Esophagus squamous epithelium (tissue), 5 donors: ENCODE measurements around the gene PLEKHH1. TPM values are rescaled to one million over a fixed set of nuclear protein-coding genes. Genes with fewer than 3 reads are reported as not detected.

Source experiments
- DNase-seq: peaks from one replicate; lab custom pipeline; 2025; lab: John Stamatoyannopoulos, UW
- H3K27ac ChIP-seq, 4 donors: fragments of 200-600 bp; sonication (generic); one replicate each; pipeline ENCODE4 v1.5.1; 2016 to 2019; ENCODE audit warnings: mild to moderate bottlenecking in 1 of 4
- H3K27me3 ChIP-seq, 4 donors: fragments of 200-600 bp; sonication (generic); 1 replicate in 3 of 4; 2 replicates in 1 of 4; pipeline versions ENCODE4 v1.5.1 to v1.6.0; 2017 to 2021; ENCODE audit warnings: antibody characterized with exemption in 1 of 4
- H3K36me3 ChIP-seq, 3 donors: fragments of 200-600 bp; sonication (generic); one replicate each; pipeline ENCODE4 v1.5.1; 2016 to 2019
- H3K4me1 ChIP-seq, 3 donors: fragments of 200-600 bp; sonication (generic); one replicate each; pipeline ENCODE4 v1.5.1; 2017 to 2019
- H3K4me3 ChIP-seq, 4 donors: fragments of 200-600 bp; sonication (generic); 1 replicate in 3 of 4; 2 replicates in 1 of 4; pipeline ENCODE4 v1.5.1; 2016 to 2019; ENCODE audit warnings: mild to moderate bottlenecking in 2 of 4, moderate library complexity in 1 of 4
- H3K9me3 ChIP-seq, 3 donors: fragments of 200-600 bp; sonication (generic); one replicate each; pipeline ENCODE4 v1.5.1; 2016 to 2019
- CTCF ChIP-seq, 6 experiments: fragments of 450-650 bp in 4 of 6; fragments of 200-600 bp in 2 of 6; sonication (generic) in 2 of 6; IDR thresholded peaks; one replicate each; pipeline ENCODE4 v1.5.1; 2016 to 2019; ENCODE audit warnings: antibody characterized with exemption in 6 of 6, mild to moderate bottlenecking in 4 of 6, moderate library complexity in 4 of 6
- POLR2A ChIP-seq, 4 donors: fragments of 450-650 bp; IDR thresholded peaks; one replicate each; pipeline ENCODE4 v1.6.1; 2017; ENCODE audit warnings: antibody characterized with exemption in 4 of 4, mild to moderate bottlenecking in 4 of 4, moderate library complexity in 3 of 4
- WGBS, 2 donors: methylation state at CpG; one replicate each; pipeline ENCODE4 v1.1.5; 2018; 5-methylcytosine and 5-hydroxymethylcytosine counted together
- intact Hi-C: fragments of 100-400 bp; cut with DNase I; formaldehyde crosslinking; loops from one replicate; pipeline ENCODE4 v1.15.0; 2022
- total RNA-seq, 4 donors: library from RNA; depleted of rRNA; stranded (reverse); fragments of >200 nt; gene quantifications; one replicate each; pipeline ENCODE4 v1.1.0, GENCODE V29; 2016
- donor health status: DM: yes; HTN: yes; CAD: no.

The PLEKHH1 gene
- total RNA-seq, 4 donors from 2014 or later = 4.1 to 7.9 (median 5.7) TPM

DNA sequence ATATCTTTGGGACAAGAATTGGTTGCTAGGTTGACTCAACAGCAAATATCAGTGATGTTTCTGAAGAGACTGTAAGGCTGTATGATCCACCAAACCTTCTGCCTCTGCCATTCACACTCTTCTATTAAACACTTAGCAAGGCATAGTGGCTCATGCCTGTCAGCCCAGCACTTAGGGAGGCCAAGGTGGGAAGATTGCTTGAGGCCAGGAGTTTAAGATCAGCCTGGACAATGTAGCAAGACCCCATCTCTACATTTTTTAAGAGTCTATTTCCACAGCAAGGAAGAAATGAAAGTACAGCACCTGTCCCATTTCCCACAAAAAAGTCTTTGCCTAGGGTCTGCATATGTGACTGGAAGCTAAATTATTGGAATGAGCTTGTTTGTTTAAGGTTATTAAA is 94.4 kb downstream of the PLEKHH1 start:
- no peak overlapping the region for H3K4me3 ChIP-seq
- no peak for TF ChIP-seq POLR2A (IDR thresholded peaks at IDR 0.05)
- TF ChIP-seq CTCF (IDR thresholded peaks at IDR 0.05) = no peak
- no peak for DNase-seq
- H3K27ac ChIP-seq = no peak overlapping the region
- H3K9me3 ChIP-seq = no peaks in the 10 kb centered on the region
- no peaks in the 10 kb centered on the region for H3K27me3 ChIP-seq
- H3K4me1 ChIP-seq = peaks cover 0 to 13% (median 12%) of the 10 kb centered on the region in 3 donors
- intact Hi-C loops = loop anchor here (10.0 kb wide), 1 partner anchor 77 kb away; the partner anchor contains the start of gene RDH12
- no peaks in the 10 kb centered on the region for H3K36me3 ChIP-seq

- H3K27me3 ChIP-seq = no peaks in the 10 kb centered on the region
- DNase-seq = no peak
- no peak overlapping the region for H3K27ac ChIP-seq
- H3K36me3 ChIP-seq = no peaks in the 10 kb centered on the region
- intact Hi-C loops = no loop called here
- no peaks in the 10 kb centered on the region for H3K9me3 ChIP-seq
- no peak for TF ChIP-seq POLR2A (IDR thresholded peaks at IDR 0.05)
- no peak for TF ChIP-seq CTCF (IDR thresholded peaks at IDR 0.05)
- 87 to 98% methylated on average over 4 of the region's 4 CpGs for WGBS, 2 donors
- H3K4me1 ChIP-seq = no peaks in the 10 kb centered on the region
- H3K4me3 ChIP-seq = no peak overlapping the region
Observed at GRCh38 chr14:67630186-67630585, 97.1 kb downstream of the PLEKHH1 start.

GRCh38 chr14:67630938-67631337 is 97.8 kb downstream of the PLEKHH1 start:
- TF ChIP-seq CTCF (IDR thresholded peaks at IDR 0.05) (no peak), POLR2A (IDR thresholded peaks at IDR 0.05) (no peak)
- 73 to 77% methylated on average over 5 of the region's 5 CpGs for WGBS, 2 donors
- no peak for DNase-seq
- H3K27ac ChIP-seq = no peak overlapping the region
- no peaks in the 10 kb centered on the region for H3K36me3 ChIP-seq
- no peaks in the 10 kb centered on the region for H3K4me1 ChIP-seq
- no peak overlapping the region for H3K4me3 ChIP-seq
- H3K9me3 ChIP-seq = no peaks in the 10 kb centered on the region
- intact Hi-C loops = no loop called here
- H3K27me3 ChIP-seq = no peaks in the 10 kb centered on the region

- Histone ChIP-seq H3K4me3 (no peak overlapping the region), H3K27ac (no peak overlapping the region), H3K4me1 (no peaks in the 10 kb centered on the region), H3K27me3 (no peaks in the 10 kb centered on the region), H3K9me3 (no peaks in the 10 kb centered on the region), H3K36me3 (no peaks in the 10 kb centered on the region)
- WGBS, 2 donors = 86 to 92% methylated on average over 5 of the region's 5 CpGs
- TF ChIP-seq CTCF (IDR thresholded peaks at IDR 0.05) = no peak
- no peak for TF ChIP-seq POLR2A (IDR thresholded peaks at IDR 0.05)
- DNase-seq = no peak
- intact Hi-C loops = no loop called here
Observed at GRCh38 chr14:67633451-67634147, 100.5 kb downstream of the PLEKHH1 start.

DNA sequence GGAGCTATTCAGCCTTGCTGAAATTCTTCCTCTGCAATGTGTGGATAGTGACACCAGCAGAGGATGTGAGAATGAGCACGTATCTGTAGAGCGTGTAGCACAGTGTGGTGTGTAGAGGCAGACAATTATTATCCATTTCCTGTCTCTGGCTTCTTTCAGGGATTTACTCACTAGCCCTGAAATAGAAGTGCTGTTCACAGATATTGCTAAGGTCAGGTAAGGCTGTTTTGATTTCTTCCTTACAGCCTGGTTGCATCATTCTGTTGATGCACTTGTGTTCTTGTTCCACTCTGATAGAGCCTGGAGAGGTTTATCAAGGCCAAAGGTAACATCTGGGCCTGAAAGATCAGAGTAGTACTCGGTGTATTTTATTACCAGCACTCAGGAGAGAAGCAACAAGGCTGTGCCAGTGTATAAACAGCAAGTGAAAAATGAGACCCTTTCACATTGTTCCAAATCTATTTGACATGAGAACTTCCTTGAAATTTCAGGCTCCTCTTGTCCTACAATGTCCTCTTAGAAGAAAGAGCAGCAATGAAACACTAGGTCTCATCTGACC is 103.3 kb downstream of the PLEKHH1 start:
- DNase-seq = no peak
- intact Hi-C loops = no loop called here
- 70 to 72% methylated on average over 3 of the region's 3 CpGs for WGBS, 2 donors

More for the DNA sequence above, 103.3 kb downstream of the PLEKHH1 start:
- Histone ChIP-seq H3K36me3 (no peaks in the 10 kb centered on the region), H3K27ac (no peak overlapping the region), H3K9me3 (no peaks in the 10 kb centered on the region), H3K4me3 (no peak overlapping the region), H3K4me1 (no peaks in the 10 kb centered on the region), H3K27me3 (no peaks in the 10 kb centered on the region)
- TF ChIP-seq POLR2A (IDR thresholded peaks at IDR 0.05) (no peak), CTCF (IDR thresholded peaks at IDR 0.05) (no peak)
